GM23338 (cell line): ENCODE measurements around the gene MAST3. TPM values are rescaled to one million over a fixed set of nuclear protein-coding genes. Genes with fewer than 3 reads are reported as not detected.
A peak's percentile ranks its signal among the peaks of the same experiment; 100 is the strongest.

Experiments
- ATAC-seq: fragments of 200-7000 bp; cut with Tn5 transposase; 3 replicates; pipeline ENCODE4 v1.9.1; 2020
- DNase-seq: peaks from one replicate; pipeline ENCODE4 v3.0.0-alpha.2; 2015; ENCODE audit warnings: low spot score
- H2AFZ ChIP-seq: fragments of 200-600 bp; sonication (generic); 2 replicates; pipeline ENCODE4 v1.8.0; 2016; ENCODE audit warnings: antibody characterized with exemption, mild to moderate bottlenecking, moderate library complexity
- H3F3A ChIP-seq: fragments of 200-600 bp; sonication (generic); replicated peaks from 2 replicates; pipeline ENCODE4 v1.8.0; 2017; ENCODE audit warnings: antibody characterized with exemption, mixed run types, low read depth
- H3K27ac ChIP-seq: fragments of 200-600 bp; sonication (generic); 2 replicates; pipeline ENCODE4 v1.6.1; 2016; ENCODE audit warnings: low read depth
- H3K27me3 ChIP-seq: fragments of 200-600 bp; sonication (generic); 2 replicates; pipeline ENCODE4 v1.8.0; 2016; ENCODE audit warnings: mild to moderate bottlenecking, mixed run types, moderate library complexity; ENCODE audit not compliant: insufficient read depth
- H3K36me3 ChIP-seq: fragments of 200-600 bp; sonication (generic); 2 replicates; pipeline ENCODE4 v1.8.0; 2016; ENCODE audit warnings: mild to moderate bottlenecking; ENCODE audit not compliant: insufficient read depth
- H3K4me1 ChIP-seq: fragments of 200-600 bp; sonication (generic); 2 replicates; pipeline ENCODE4 v1.8.0; 2016; ENCODE audit warnings: mild to moderate bottlenecking, moderate library complexity; ENCODE audit not compliant: insufficient read depth
- H3K4me2 ChIP-seq: fragments of 200-600 bp; sonication (generic); 2 replicates; pipeline ENCODE4 v1.7.1; 2017; ENCODE audit warnings: mixed run types
- H3K4me3 ChIP-seq: fragments of 200-600 bp; sonication (generic); 2 replicates; pipeline ENCODE4 v1.6.1; 2016; ENCODE audit warnings: mixed run types
- H3K79me2 ChIP-seq: fragments of 200-600 bp; sonication (generic); replicated peaks from 2 replicates; pipeline ENCODE4 v1.8.0; 2017; ENCODE audit warnings: mild to moderate bottlenecking; ENCODE audit not compliant: insufficient read depth
- H3K9me2 ChIP-seq: fragments of 200-600 bp; sonication (generic); 2 replicates; pipeline ENCODE4 v1.8.0; 2017; ENCODE audit not compliant: insufficient read depth
- H4K20me1 ChIP-seq: fragments of 200-600 bp; sonication (generic); replicated peaks from 2 replicates; pipeline ENCODE4 v1.8.0; 2017; ENCODE audit warnings: mild to moderate bottlenecking; ENCODE audit not compliant: insufficient read depth
- H3K27ac Mint-ChIP-seq: 2 replicates; pipeline ENCODE4 v1.8.0; 2020; ENCODE audit warnings: inconsistent platforms, mild to moderate bottlenecking, moderate library complexity, mixed read lengths
- H3K27me3 Mint-ChIP-seq: 3 replicates; pipeline ENCODE4 v1.8.0; 2022; ENCODE audit warnings: low read depth, mild to moderate bottlenecking, moderate library complexity, mixed read lengths, inconsistent platforms; ENCODE audit not compliant: insufficient read depth, poor library complexity
- H3K36me3 Mint-ChIP-seq: 3 replicates; pipeline ENCODE4 v1.8.0; 2021; ENCODE audit warnings: low read depth, mild to moderate bottlenecking, inconsistent platforms, moderate library complexity, mixed read lengths
- H3K4me1 Mint-ChIP-seq: 3 replicates; pipeline ENCODE4 v1.8.0; 2020; ENCODE audit warnings: mild to moderate bottlenecking, inconsistent platforms, mixed read lengths
- H3K4me3 Mint-ChIP-seq: 3 replicates; pipeline ENCODE4 v1.8.0; 2021; ENCODE audit warnings: moderate library complexity, mild to moderate bottlenecking, inconsistent platforms, mixed read lengths
- H3K9me3 Mint-ChIP-seq: 3 replicates; pipeline ENCODE4 v1.8.0; 2020; ENCODE audit warnings: moderate library complexity, mild to moderate bottlenecking, inconsistent platforms, mixed read lengths
- CREB1 ChIP-seq: fragments of 250-450 bp; sonication (Bioruptor Pico); IDR thresholded peaks from 2 replicates; pipeline ENCODE4 v1.5.0; 2020; ENCODE audit warnings: low read depth, mild to moderate bottlenecking, moderate library complexity
- EZH2 ChIP-seq: fragments of 200-600 bp; sonication (generic); IDR thresholded peaks from one replicate; pipeline ENCODE4 v1.8.0; 2017; ENCODE audit warnings: antibody characterized with exemption, mild to moderate bottlenecking, low read depth; ENCODE audit not compliant: unreplicated experiment
- EZH2phosphoT487 ChIP-seq: fragments of 200-600 bp; sonication (generic); IDR thresholded peaks from one replicate; pipeline ENCODE4 v1.8.1; 2018; ENCODE audit warnings: antibody characterized with exemption; ENCODE audit not compliant: unreplicated experiment
- POLR2AphosphoS5 ChIP-seq: IDR thresholded peaks from 2 replicates; pipeline ENCODE4 v1.6.1; 2016; ENCODE audit warnings: antibody characterized with exemption, low read depth
- STAT1 ChIP-seq: IDR thresholded peaks from one replicate; pipeline ENCODE4 v1.6.1; 2016; ENCODE audit warnings: antibody characterized with exemption; ENCODE audit not compliant: unreplicated experiment
- ZNF114 ChIP-seq: fragments of 250-450 bp; sonication (Bioruptor Pico); IDR thresholded peaks from 2 replicates; pipeline ENCODE4 v1.5.0; 2020; ENCODE audit warnings: mild to moderate bottlenecking, moderate library complexity
- ZNF331 ChIP-seq: fragments of 250-450 bp; sonication (Bioruptor Pico); IDR thresholded peaks from 2 replicates; pipeline ENCODE4 v1.5.0; 2020; ENCODE audit warnings: low read depth, mild to moderate bottlenecking, moderate library complexity
- polyA plus RNA-seq: library from polyadenylated mRNA; unstranded; fragments of >200 nt; fragmentation: Nextera tagmentation; extraction: Ambion mirVana; gene quantifications from 2 replicates; pipeline ENCODE4 v1.2.1, GENCODE V29; 2016
- total RNA-seq: library from RNA; depleted of rRNA; stranded (reverse); fragments of >200 nt; shearing (Covaris generic); gene quantifications from 2 replicates; pipeline ENCODE4 v1.2.3, GENCODE V29; 2014
- TF ChIP-seq, protein P1 (sequence below), 2 experiments: fragments of 200-600 bp in 1 of 2; sonication (generic) in 1 of 2; conservative IDR thresholded peaks; 2 replicates each; pipeline versions ENCODE4 v1.5.1 to v1.6.1; 2016 to 2017; ENCODE audit warnings: antibody characterized with exemption in 2 of 2, low read depth in 2 of 2, mild to moderate bottlenecking in 2 of 2, moderate library complexity in 1 of 2
- TF ChIP-seq, protein P2 (sequence below): fragments of 250-450 bp; sonication (Bioruptor Pico); IDR thresholded peaks from 2 replicates; pipeline ENCODE4 v1.5.0; 2020; ENCODE audit warnings: mild to moderate bottlenecking, moderate library complexity

MAST3 gene
- total and polyA plus RNA-seq, 2 experiments from 2014 or later, result 5.6 to 8.8 TPM

DNA sequence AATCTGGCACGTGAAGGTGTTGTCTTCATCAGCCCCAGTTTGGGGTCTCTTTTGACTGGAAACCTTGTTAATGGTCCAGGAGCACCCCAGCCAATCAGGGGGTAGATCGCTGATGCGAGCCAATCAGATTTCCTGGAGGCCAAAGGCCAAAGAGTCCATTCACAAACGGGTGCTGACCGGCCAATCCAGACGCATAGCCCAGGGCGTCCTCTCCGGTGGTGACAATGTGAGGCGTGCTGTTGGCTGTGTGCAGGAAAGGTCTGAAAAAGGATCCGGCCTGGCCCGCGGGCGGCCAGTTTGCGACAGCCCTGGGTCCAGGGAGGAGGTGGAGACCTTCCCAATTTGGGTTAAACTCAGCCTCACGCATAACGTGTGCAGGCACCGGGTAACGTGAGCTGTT lies 3.1 kb downstream of the MAST3 start (continued):
- TF ChIP-seq, protein P1, sequence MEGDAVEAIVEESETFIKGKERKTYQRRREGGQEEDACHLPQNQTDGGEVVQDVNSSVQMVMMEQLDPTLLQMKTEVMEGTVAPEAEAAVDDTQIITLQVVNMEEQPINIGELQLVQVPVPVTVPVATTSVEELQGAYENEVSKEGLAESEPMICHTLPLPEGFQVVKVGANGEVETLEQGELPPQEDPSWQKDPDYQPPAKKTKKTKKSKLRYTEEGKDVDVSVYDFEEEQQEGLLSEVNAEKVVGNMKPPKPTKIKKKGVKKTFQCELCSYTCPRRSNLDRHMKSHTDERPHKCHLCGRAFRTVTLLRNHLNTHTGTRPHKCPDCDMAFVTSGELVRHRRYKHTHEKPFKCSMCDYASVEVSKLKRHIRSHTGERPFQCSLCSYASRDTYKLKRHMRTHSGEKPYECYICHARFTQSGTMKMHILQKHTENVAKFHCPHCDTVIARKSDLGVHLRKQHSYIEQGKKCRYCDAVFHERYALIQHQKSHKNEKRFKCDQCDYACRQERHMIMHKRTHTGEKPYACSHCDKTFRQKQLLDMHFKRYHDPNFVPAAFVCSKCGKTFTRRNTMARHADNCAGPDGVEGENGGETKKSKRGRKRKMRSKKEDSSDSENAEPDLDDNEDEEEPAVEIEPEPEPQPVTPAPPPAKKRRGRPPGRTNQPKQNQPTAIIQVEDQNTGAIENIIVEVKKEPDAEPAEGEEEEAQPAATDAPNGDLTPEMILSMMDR (conservative IDR thresholded peaks at IDR 0.05; ENCODE audit: low read depth in 2 of 2), result no peak

DNA sequence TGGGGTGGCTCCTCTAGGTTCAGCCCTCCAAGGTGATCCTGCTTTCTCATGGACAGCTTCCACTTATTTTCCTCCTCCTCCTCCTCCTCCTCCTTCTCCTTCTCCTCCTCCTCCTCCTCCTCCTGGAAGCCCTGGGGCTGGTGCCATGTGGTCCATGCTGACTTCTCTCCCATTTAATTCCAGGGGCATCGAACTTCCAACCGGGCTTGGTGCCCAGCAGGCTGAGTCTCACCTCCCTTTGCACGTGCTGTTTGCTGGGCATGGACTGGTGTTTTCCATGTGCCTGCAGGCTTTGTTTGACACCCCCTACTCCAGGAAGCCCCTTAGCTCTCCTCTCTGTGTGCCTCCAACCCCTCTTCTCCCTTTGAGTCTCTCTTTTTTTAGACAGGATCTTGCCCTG lies 3.7 kb downstream of the MAST3 start:
- Histone ChIP-seq H3K4me1 (peaks cover 11% of the 10 kb centered on the region; the same call in 1 of the 2 replicates), H3K79me2 (no peaks in the 10 kb centered on the region), H3F3A (peaks cover 11% of the 10 kb centered on the region; the same call in 1 of the 2 replicates), H3K4me3 (peak overlapping the region; percentile 21; the same call in 1 of the 2 replicates), H3K36me3 (no peaks in the 10 kb centered on the region), H3K27me3 (peaks cover 16% of the 10 kb centered on the region; the same call in 1 of the 2 replicates), H4K20me1 (no peaks in the 10 kb centered on the region), H3K27ac (no peak overlapping the region), H3K9me2 (no peaks in the 10 kb centered on the region), H2AFZ (no peak overlapping the region; the same call in 1 of the 2 replicates), H3K4me2 (peak overlapping the region; percentile 57; the same call in 1 of the 2 replicates)
- H3K9me3 Mint-ChIP-seq, result no peaks in the 10 kb centered on the region
- ATAC-seq (no peak), DNase-seq (no peak)
- no peak overlapping the region for H3K27ac Mint-ChIP-seq
- TF ChIP-seq EZH2 (no peak), EZH2phosphoT487 (no peak), CREB1 (CRISPR knock-in tag) (no peak), STAT1 (no peak), ZNF114 (no peak), POLR2AphosphoS5 (no peak), ZNF331 (CRISPR knock-in tag) (no peak)
- TF ChIP-seq, protein P2, sequence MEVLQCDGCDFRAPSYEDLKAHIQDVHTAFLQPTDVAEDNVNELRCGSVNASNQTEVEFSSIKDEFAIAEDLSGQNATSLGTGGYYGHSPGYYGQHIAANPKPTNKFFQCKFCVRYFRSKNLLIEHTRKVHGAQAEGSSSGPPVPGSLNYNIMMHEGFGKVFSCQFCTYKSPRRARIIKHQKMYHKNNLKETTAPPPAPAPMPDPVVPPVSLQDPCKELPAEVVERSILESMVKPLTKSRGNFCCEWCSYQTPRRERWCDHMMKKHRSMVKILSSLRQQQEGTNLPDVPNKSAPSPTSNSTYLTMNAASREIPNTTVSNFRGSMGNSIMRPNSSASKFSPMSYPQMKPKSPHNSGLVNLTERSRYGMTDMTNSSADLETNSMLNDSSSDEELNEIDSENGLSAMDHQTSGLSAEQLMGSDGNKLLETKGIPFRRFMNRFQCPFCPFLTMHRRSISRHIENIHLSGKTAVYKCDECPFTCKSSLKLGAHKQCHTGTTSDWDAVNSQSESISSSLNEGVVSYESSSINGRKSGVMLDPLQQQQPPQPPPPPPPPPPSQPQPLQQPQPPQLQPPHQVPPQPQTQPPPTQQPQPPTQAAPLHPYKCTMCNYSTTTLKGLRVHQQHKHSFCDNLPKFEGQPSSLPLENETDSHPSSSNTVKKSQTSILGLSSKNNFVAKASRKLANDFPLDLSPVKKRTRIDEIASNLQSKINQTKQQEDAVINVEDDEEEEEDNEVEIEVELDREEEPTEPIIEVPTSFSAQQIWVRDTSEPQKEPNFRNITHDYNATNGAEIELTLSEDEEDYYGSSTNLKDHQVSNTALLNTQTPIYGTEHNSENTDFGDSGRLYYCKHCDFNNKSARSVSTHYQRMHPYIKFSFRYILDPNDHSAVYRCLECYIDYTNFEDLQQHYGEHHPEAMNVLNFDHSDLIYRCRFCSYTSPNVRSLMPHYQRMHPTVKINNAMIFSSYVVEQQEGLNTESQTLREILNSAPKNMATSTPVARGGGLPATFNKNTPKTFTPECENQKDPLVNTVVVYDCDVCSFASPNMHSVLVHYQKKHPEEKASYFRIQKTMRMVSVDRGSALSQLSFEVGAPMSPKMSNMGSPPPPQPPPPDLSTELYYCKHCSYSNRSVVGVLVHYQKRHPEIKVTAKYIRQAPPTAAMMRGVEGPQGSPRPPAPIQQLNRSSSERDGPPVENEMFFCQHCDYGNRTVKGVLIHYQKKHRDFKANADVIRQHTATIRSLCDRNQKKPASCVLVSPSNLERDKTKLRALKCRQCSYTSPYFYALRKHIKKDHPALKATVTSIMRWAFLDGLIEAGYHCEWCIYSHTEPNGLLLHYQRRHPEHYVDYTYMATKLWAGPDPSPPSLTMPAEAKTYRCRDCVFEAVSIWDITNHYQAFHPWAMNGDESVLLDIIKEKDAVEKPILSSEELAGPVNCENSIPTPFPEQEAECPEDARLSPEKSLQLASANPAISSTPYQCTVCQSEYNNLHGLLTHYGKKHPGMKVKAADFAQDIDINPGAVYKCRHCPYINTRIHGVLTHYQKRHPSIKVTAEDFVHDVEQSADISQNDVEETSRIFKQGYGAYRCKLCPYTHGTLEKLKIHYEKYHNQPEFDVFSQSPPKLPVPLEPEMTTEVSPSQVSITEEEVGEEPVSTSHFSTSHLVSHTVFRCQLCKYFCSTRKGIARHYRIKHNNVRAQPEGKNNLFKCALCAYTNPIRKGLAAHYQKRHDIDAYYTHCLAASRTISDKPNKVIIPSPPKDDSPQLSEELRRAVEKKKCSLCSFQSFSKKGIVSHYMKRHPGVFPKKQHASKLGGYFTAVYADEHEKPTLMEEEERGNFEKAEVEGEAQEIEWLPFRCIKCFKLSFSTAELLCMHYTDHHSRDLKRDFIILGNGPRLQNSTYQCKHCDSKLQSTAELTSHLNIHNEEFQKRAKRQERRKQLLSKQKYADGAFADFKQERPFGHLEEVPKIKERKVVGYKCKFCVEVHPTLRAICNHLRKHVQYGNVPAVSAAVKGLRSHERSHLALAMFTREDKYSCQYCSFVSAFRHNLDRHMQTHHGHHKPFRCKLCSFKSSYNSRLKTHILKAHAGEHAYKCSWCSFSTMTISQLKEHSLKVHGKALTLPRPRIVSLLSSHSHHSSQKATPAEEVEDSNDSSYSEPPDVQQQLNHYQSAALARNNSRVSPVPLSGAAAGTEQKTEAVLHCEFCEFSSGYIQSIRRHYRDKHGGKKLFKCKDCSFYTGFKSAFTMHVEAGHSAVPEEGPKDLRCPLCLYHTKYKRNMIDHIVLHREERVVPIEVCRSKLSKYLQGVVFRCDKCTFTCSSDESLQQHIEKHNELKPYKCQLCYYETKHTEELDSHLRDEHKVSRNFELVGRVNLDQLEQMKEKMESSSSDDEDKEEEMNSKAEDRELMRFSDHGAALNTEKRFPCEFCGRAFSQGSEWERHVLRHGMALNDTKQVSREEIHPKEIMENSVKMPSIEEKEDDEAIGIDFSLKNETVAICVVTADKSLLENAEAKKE (CRISPR knock-in tag), result no peak
- H3K27me3 Mint-ChIP-seq, result peaks cover 19% of the 10 kb centered on the region
- no peaks in the 10 kb centered on the region for H3K36me3 Mint-ChIP-seq
- H3K4me3 Mint-ChIP-seq, result peak overlapping the region; percentile 42
- H3K4me1 Mint-ChIP-seq, result peaks cover 15% of the 10 kb centered on the region
